ENCODE results near the gene YBX1.

The YBX1 gene

DNA sequence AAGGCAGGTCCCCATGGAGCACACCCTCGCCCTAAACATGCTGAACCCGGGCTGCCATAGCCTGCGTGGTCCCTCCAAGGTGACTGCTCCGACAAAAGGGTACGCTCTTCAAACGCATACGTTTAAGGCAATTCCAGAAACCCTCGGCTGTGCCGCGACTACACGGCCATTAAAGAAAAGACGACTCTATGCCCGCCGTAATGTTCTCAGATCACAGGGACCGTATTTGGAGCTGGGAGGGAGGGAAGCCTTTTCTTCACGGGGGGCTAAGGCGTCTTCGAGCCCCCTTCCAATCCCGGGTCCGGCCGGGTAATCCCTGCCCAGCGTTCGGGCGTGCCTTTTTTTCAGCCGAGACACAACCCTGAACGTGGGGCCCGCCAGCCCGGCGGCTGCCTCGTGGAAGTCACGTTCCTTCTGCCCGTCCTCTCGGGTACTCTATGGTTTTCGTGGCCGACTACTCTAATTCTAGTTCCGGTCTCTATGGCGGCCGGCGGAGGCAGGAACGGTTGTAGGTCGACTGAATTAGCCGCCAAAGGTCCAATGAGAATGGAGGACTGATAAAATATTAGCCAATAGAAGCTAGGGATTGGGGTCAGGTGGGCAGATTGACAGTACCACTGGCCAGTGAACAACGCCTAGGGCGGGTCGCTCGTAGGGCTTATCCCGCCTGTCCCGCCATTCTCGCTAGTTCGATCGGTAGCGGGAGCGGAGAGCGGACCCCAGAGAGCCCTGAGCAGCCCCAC lies at the start of gene YBX1:
TSS of gene YBX1 (plus strand) at position 678 of the 743 bp plus-strand sequence. CDS start 148 bp downstream, outside the sequence.
- H3K9me3 ChIP-seq (ENCODE audit: control insufficient read depth, low read length), result no peaks in the 10 kb centered on the region
- TF ChIP-seq CTCF (IDR thresholded peaks at IDR 0.05), result no peak
- H3K4me3 ChIP-seq (ENCODE audit: low read depth, low read length), result peak within 1 kb of the TSS; percentile 71
- H3K4me1 ChIP-seq, result peaks cover 8% of the 10 kb centered on the region
- H3K27ac ChIP-seq, result peak within 1 kb of the TSS; percentile 80
- peak within 1 kb of the TSS; percentile 79 for H3K4me2 ChIP-seq (ENCODE audit: low read length)
- peaks cover 27% of the 10 kb centered on the region for H3K79me2 ChIP-seq
- peak within 1 kb of the TSS; percentile 84 for H2AFZ ChIP-seq
- H3K9ac ChIP-seq, result no peak within 1 kb of the TSS
- H3K27me3 ChIP-seq (ENCODE audit: control insufficient read depth, insufficient read depth, low read length), result no peaks in the 10 kb centered on the region
- no peaks in the 10 kb centered on the region for H3K36me3 ChIP-seq (ENCODE audit: control insufficient read depth, insufficient read depth, low read length)

DNA sequence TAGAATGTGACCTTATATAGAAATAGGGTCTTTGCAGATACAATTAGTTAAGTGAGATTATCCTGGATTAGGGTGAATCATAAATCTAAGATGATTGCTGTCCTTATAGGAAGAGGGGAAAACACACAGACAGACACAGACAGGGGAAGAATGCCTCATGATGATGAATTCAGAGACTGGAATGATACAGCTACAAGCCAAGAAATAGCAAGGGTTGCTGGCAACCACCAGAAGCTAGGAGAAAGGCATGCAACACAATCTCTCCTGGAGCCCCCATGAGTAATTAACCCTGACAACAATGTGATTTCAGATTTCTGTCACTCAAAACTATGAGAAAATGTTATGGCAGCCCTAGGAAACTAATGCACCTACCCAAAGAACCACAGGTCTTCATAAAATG lies 43.1 kb upstream of the YBX1 start:
- no peak overlapping the region for H3K4me3 ChIP-seq (ENCODE audit: low read depth, low read length)
- TF ChIP-seq CTCF (IDR thresholded peaks at IDR 0.05), result no peak
- no peaks in the 10 kb centered on the region for H3K9me3 ChIP-seq (ENCODE audit: control insufficient read depth, low read length)
- H3K27ac ChIP-seq, result no peak overlapping the region
- no peaks in the 10 kb centered on the region for H3K27me3 ChIP-seq (ENCODE audit: control insufficient read depth, insufficient read depth, low read length)
- H3K79me2 ChIP-seq, result no peaks in the 10 kb centered on the region
- no peaks in the 10 kb centered on the region for H3K36me3 ChIP-seq (ENCODE audit: control insufficient read depth, insufficient read depth, low read length)
- H3K9ac ChIP-seq, result no peak overlapping the region
- H2AFZ ChIP-seq, result no peak overlapping the region
- H3K4me1 ChIP-seq, result no peaks in the 10 kb centered on the region
- H3K4me2 ChIP-seq (ENCODE audit: low read length), result no peak overlapping the region

GRCh38 chr1:42646056-42646455 lies 36.2 kb upstream of the YBX1 start:
- Histone ChIP-seq H3K27me3 (ENCODE audit: control insufficient read depth, insufficient read depth, low read length) (no peaks in the 10 kb centered on the region), H3K4me1 (no peaks in the 10 kb centered on the region), H3K9me3 (ENCODE audit: control insufficient read depth, low read length) (no peaks in the 10 kb centered on the region), H3K79me2 (no peaks in the 10 kb centered on the region), H2AFZ (no peak overlapping the region), H3K36me3 (ENCODE audit: control insufficient read depth, insufficient read depth, low read length) (peaks cover 2% of the 10 kb centered on the region), H3K4me3 (ENCODE audit: low read depth, low read length) (no peak overlapping the region), H3K4me2 (ENCODE audit: low read length) (no peak overlapping the region), H3K9ac (no peak overlapping the region), H3K27ac (no peak overlapping the region)
- TF ChIP-seq CTCF (IDR thresholded peaks at IDR 0.05), result no peak

DNA sequence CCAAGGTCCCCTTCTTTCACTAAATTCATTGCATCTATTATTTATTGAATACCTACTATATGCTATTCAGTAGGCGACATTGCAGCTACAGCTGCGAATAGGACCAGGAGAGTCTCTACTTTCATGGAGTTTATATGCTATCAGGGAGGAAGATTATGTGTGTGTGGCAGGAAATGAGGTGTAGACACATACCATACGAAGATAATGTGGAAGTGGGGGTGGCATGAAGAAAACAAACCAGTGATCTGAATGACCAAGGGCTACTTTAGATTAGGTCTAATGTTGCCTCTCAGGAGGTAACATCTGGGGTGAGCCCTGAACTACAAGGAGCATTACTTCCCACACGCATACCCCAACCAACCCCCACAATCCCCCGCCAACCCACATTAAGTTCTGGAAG lies 25.0 kb upstream of the YBX1 start:
- Histone ChIP-seq H3K4me1 (peaks cover 4% of the 10 kb centered on the region), H3K79me2 (no peaks in the 10 kb centered on the region), H3K27ac (no peak overlapping the region), H3K27me3 (ENCODE audit: control insufficient read depth, insufficient read depth, low read length) (no peaks in the 10 kb centered on the region), H3K36me3 (ENCODE audit: control insufficient read depth, insufficient read depth, low read length) (no peaks in the 10 kb centered on the region), H3K4me2 (ENCODE audit: low read length) (no peak overlapping the region), H3K9me3 (ENCODE audit: control insufficient read depth, low read length) (no peaks in the 10 kb centered on the region), H3K4me3 (ENCODE audit: low read depth, low read length) (peak overlapping the region; percentile 81), H3K9ac (no peak overlapping the region), H2AFZ (peak overlapping the region; percentile 90)
- TF ChIP-seq CTCF (IDR thresholded peaks at IDR 0.05), result no peak
